MM.1S (cell line): ENCODE measurements around the gene STAG1.

Source experiments
- CTCF ChIP-seq: fragments of 300-600 bp; sonication (generic); IDR thresholded peaks from 2 replicates; pipeline ENCODE4 v1.5.1; 2016; ENCODE audit warnings: antibody characterized with exemption, low read length, mixed read lengths
- EZH2 ChIP-seq: fragments of 300-600 bp; sonication (generic); optimal IDR thresholded peaks from 2 replicates; pipeline ENCODE3; 2017; ENCODE audit warnings: low read depth, mild to moderate bottlenecking, antibody characterized with exemption, low read length, mixed read lengths

- TF ChIP-seq CTCF (no peak), EZH2 (no peak)
Measured at GRCh38 chr3:136473716-136474326, 278.4 kb downstream of the STAG1 start.
